Right cardiac atrium (tissue), 5 donors: ENCODE measurements around the gene RIIAD1. TPM values are rescaled to one million over a fixed set of nuclear protein-coding genes. Genes with fewer than 3 reads are reported as not detected.

Experiments used
- ATAC-seq, 2 donors: fragments of 200-7000 bp; cut with Tn5 transposase; one replicate each; pipeline versions ENCODE4 v1.8.0 to v1.9.1; 2020; ENCODE audit warnings: moderate library complexity in 2 of 2, mild to moderate bottlenecking in 1 of 2
- DNase-seq, 3 donors: peaks; one replicate each; pipeline ENCODE4 v3.0.0-alpha.2; 2020
- H3K27ac ChIP-seq: one replicate; pipeline ENCODE4 v1.5.1; 2013; ENCODE audit warnings: mild to moderate bottlenecking, low read length, control low read depth, moderate library complexity
- H3K27me3 ChIP-seq: one replicate; pipeline ENCODE4 v1.6.1; 2013; ENCODE audit not compliant: control insufficient read depth, insufficient read depth
- H3K4me1 ChIP-seq: one replicate; pipeline ENCODE4 v1.6.1; 2013; ENCODE audit warnings: low read length; ENCODE audit not compliant: control insufficient read depth, insufficient read depth
- H3K4me3 ChIP-seq: one replicate; pipeline ENCODE4 v1.5.1; 2013; ENCODE audit warnings: low read length, control low read depth
- H3K9me3 ChIP-seq: one replicate; pipeline ENCODE4 v1.6.1; 2013; ENCODE audit warnings: low read length; ENCODE audit not compliant: control insufficient read depth
- WGBS: extraction: QIAGEN DNeasy Blood & Tissue Kit; methylation state at CpG from one replicate; pipeline ENCODE4 v1.1.7; 2013; 5-methylcytosine and 5-hydroxymethylcytosine counted together
- intact Hi-C, 4 donors: fragments of 100-400 bp; cut with DNase I; formaldehyde crosslinking; loops; one replicate each; pipeline versions ENCODE4 v1.11.0 to v1.14.0; 2022 to 2023
- polyA plus RNA-seq: library from polyadenylated mRNA; stranded (reverse); fragments of 200-250 nt; gene quantifications from one replicate; pipeline ENCODE4 v1.2.3, GENCODE V29; 2013
- total RNA-seq, 4 donors: library from RNA; stranded (reverse); fragmentation: NEBNext Ultra II Directional; extraction: Animal tissue kit (Norgen Biotek cat#: 25700); gene quantifications; one replicate each; pipeline ENCODE4 v1.2.1, GENCODE V29; 2021
- donor health status: healthy with polysubstance abuse.
- donor health status: DM: no; HTN: yes; CAD: no.
- donor health status: DM: no; HTN: no; CAD: no.
- donor health status: DM: no; HTN: yes; CAD: no; lungs with severe emphysema.
- donor health status: DM: yes; HTN: yes; CAD: no.

The RIIAD1 gene
- total and polyA plus RNA-seq, 5 donors, result 6.0 to 19.3 (median 7.7) TPM

GRCh38 chr1:151773702-151774101, 52.4 kb downstream of the RIIAD1 start:
- no peak overlapping the region for H3K4me3 ChIP-seq
- H3K27me3 ChIP-seq, result no peaks in the 10 kb centered on the region
- WGBS, result 74% methylated on average over 5 of the region's 5 CpGs
- DNase-seq (no peak), ATAC-seq (no peak)
- H3K27ac ChIP-seq, result no peak overlapping the region
- no peaks in the 10 kb centered on the region for H3K9me3 ChIP-seq
- H3K4me1 ChIP-seq, result no peaks in the 10 kb centered on the region
- intact Hi-C loops, result no loop called here

- ATAC-seq (no peak), DNase-seq (no peak)
- Histone ChIP-seq H3K4me3 (no peak overlapping the region), H3K9me3 (no peaks in the 10 kb centered on the region), H3K4me1 (no peaks in the 10 kb centered on the region), H3K27ac (no peak overlapping the region), H3K27me3 (no peaks in the 10 kb centered on the region)
- intact Hi-C loops, result no loop called here
- WGBS, result 57% methylated on average over 3 of the region's 3 CpGs
These were observed 53.1 kb downstream of the RIIAD1 start for GRCh38 chr1:151774256-151774922.

- WGBS, result 95% methylated on average over 7 of the region's 7 CpGs
- no peak for ATAC-seq
- no peak for DNase-seq
- no peaks in the 10 kb centered on the region for H3K4me1 ChIP-seq
- H3K27me3 ChIP-seq, result no peaks in the 10 kb centered on the region
- no peaks in the 10 kb centered on the region for H3K9me3 ChIP-seq
- intact Hi-C loops, result no loop called here
- no peak overlapping the region for H3K27ac ChIP-seq
- no peak overlapping the region for H3K4me3 ChIP-seq
These were observed 54.8 kb downstream of the RIIAD1 start for GRCh38 chr1:151775894-151776664.

- Histone ChIP-seq H3K9me3 (no peaks in the 10 kb centered on the region), H3K27me3 (no peaks in the 10 kb centered on the region), H3K4me3 (no peak overlapping the region), H3K4me1 (no peaks in the 10 kb centered on the region), H3K27ac (no peak overlapping the region)
- 81% methylated on average over 3 of the region's 3 CpGs for WGBS
- intact Hi-C loops, result no loop called here
- ATAC-seq (no peak), DNase-seq (no peak)
These were observed 55.3 kb downstream of the RIIAD1 start for GRCh38 chr1:151776665-151777062.

- ATAC-seq, result no peak
- 97% methylated on average over 4 of the region's 4 CpGs for WGBS
- no peaks in the 10 kb centered on the region for H3K27me3 ChIP-seq
- H3K4me3 ChIP-seq, result no peak overlapping the region
- intact Hi-C loops, result no loop called here
- no peaks in the 10 kb centered on the region for H3K4me1 ChIP-seq
- H3K27ac ChIP-seq, result no peak overlapping the region
- DNase-seq, result no peak
- H3K9me3 ChIP-seq, result no peaks in the 10 kb centered on the region
These were observed 56.0 kb downstream of the RIIAD1 start for GRCh38 chr1:151777317-151777716.

Other genes starting within 250 kb of the RIIAD1 start
- under 1 TPM; 0.32 to 0.77 (median 0.62) TPM for gene CGN, start 210.1 kb upstream of the RIIAD1 start, total RNA-seq
- 0.18 TPM for gene CGN, start 210.1 kb upstream of the RIIAD1 start, polyA plus RNA-seq
- gene TUFT1, start 181.2 kb upstream of the RIIAD1 start, total RNA-seq, result 1 to 10 TPM; 3.5 to 5.4 (median 4.5) TPM
- 3.5 TPM for gene TUFT1, start 181.2 kb upstream of the RIIAD1 start, polyA plus RNA-seq
- gene SNX27, start 109.5 kb upstream of the RIIAD1 start, total RNA-seq, result 10 to 100 TPM; 34.1 to 36.5 (median 35.5) TPM
- gene SNX27, start 109.5 kb upstream of the RIIAD1 start, polyA plus RNA-seq, result 13.7 TPM
- gene CELF3, start 4.7 kb upstream of the RIIAD1 start, total RNA-seq, result under 1 TPM in 1 of 4 donors, not detected in 3; 0.19 TPM
- 0.18 TPM for gene CELF3, start 4.7 kb upstream of the RIIAD1 start, polyA plus RNA-seq
- gene MRPL9, start 42.0 kb downstream of the RIIAD1 start, total RNA-seq, result 10 to 100 TPM; 36.7 to 51.8 (median 41.0) TPM
- gene MRPL9, start 42.0 kb downstream of the RIIAD1 start, polyA plus RNA-seq, result 40.0 TPM
- 1 to 10 TPM; 4.2 to 7.5 (median 6.0) TPM for gene TDRKH, start 69.0 kb downstream of the RIIAD1 start, total RNA-seq
- gene TDRKH, start 69.0 kb downstream of the RIIAD1 start, polyA plus RNA-seq, result 3.4 TPM
- gene LINGO4, start 83.9 kb downstream of the RIIAD1 start, total RNA-seq, result under 1 TPM in 3 of 4 donors, not detected in 1; 0.28 to 0.37 (median 0.32) TPM
- gene LINGO4, start 83.9 kb downstream of the RIIAD1 start, polyA plus RNA-seq, result 0.09 TPM
- gene RORC, start 110.3 kb downstream of the RIIAD1 start, total RNA-seq, result 1 to 10 TPM; 1.3 to 8.2 (median 5.0) TPM
- 3.0 TPM for gene RORC, start 110.3 kb downstream of the RIIAD1 start, polyA plus RNA-seq
- gene C2CD4D, start 118.3 kb downstream of the RIIAD1 start, total RNA-seq, result under 1 TPM in 3 of 4 donors, not detected in 1; 0.11 to 0.21 (median 0.17) TPM
- gene C2CD4D, start 118.3 kb downstream of the RIIAD1 start, polyA plus RNA-seq, result 0.05 TPM
- gene THEM5, start 132.2 kb downstream of the RIIAD1 start, total RNA-seq, result under 1 TPM in 3 of 4 donors, not detected in 1; 0.24 to 0.53 (median 0.42) TPM
- 0.11 TPM for gene THEM5, start 132.2 kb downstream of the RIIAD1 start, polyA plus RNA-seq
- gene THEM4, start 188.0 kb downstream of the RIIAD1 start, total RNA-seq, result 10 to 100 TPM; 18.8 to 19.5 (median 19.0) TPM
- gene THEM4, start 188.0 kb downstream of the RIIAD1 start, polyA plus RNA-seq, result 27.2 TPM